ENCODE results near the gene PRKACB.

PRKACB gene

DNA sequence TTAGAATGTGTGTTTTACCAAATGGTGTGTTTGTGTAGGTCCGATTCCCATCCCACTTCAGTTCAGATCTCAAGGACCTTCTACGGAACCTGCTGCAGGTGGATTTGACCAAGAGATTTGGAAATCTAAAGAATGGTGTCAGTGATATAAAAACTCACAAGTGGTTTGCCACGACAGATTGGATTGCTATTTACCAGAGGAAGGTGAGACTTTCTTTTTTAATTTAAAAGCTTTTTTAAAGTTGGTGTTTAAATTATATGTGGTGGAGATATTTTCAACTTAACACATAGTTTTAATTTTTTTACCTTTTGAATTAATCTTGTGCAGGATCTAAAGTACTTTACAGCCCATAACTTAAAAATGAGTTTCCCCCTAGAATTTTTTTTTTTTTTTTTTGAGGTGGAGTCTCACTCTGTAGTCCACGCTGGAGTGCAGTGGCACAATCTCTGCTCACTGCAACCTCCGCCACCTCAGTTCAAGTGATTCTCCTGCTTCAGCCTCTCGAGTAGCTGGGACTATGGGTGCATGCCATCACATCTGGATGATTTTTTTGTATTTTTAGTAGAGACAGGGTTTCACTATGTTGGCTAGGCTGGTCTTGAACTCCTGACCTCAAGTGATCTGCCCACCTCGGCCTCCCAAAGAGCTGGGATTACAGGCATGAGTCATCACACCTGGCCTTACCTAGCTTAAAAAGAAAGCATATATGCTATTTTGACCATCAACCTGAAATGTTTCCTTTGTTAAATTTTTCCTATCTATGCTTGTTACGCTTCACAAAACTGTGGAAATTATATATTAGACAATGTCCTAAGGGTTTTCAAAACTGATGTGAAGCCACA is 70.3 kb downstream of the PRKACB start:
- TF ChIP-seq MAX (IDR thresholded peaks at IDR 0.05) (no peak), CREB1 (IDR thresholded peaks at IDR 0.05; ENCODE audit: low read depth) (no peak), YY1 (IDR thresholded peaks at IDR 0.05; ENCODE audit: low read depth) (no peak), FOXM1 (IDR thresholded peaks at IDR 0.05; ENCODE audit: borderline replicate concordance, low read depth) (no peak), EGR1 (IDR thresholded peaks at IDR 0.05) (no peak)

GRCh38 chr1:84217239-84217638 is 73.2 kb downstream of the PRKACB start:
- TF ChIP-seq EP300 (IDR thresholded peaks at IDR 0.05; ENCODE audit: borderline replicate concordance) (no peak), TEAD4 (IDR thresholded peaks at IDR 0.05) (no peak), TAF1 (IDR thresholded peaks at IDR 0.05; ENCODE audit: low read depth) (no peak), MAX (IDR thresholded peaks at IDR 0.05) (no peak), REST (IDR thresholded peaks at IDR 0.05; ENCODE audit: low read depth) (no peak), YY1 (IDR thresholded peaks at IDR 0.05; ENCODE audit: low read depth) (no peak), EGR1 (IDR thresholded peaks at IDR 0.05) (no peak), USF1 (IDR thresholded peaks at IDR 0.05) (no peak), FOXM1 (IDR thresholded peaks at IDR 0.05; ENCODE audit: borderline replicate concordance, low read depth) (no peak), TCF12 (IDR thresholded peaks at IDR 0.05; ENCODE audit: low read depth) (no peak), CREB1 (IDR thresholded peaks at IDR 0.05; ENCODE audit: low read depth) (no peak), NFIC (IDR thresholded peaks at IDR 0.05) (no peak), RAD21 (IDR thresholded peaks at IDR 0.05; ENCODE audit: low read depth) (no peak), CEBPB (IDR thresholded peaks at IDR 0.05) (no peak), ZBTB7A (IDR thresholded peaks at IDR 0.05; ENCODE audit: low read depth) (no peak)

DNA sequence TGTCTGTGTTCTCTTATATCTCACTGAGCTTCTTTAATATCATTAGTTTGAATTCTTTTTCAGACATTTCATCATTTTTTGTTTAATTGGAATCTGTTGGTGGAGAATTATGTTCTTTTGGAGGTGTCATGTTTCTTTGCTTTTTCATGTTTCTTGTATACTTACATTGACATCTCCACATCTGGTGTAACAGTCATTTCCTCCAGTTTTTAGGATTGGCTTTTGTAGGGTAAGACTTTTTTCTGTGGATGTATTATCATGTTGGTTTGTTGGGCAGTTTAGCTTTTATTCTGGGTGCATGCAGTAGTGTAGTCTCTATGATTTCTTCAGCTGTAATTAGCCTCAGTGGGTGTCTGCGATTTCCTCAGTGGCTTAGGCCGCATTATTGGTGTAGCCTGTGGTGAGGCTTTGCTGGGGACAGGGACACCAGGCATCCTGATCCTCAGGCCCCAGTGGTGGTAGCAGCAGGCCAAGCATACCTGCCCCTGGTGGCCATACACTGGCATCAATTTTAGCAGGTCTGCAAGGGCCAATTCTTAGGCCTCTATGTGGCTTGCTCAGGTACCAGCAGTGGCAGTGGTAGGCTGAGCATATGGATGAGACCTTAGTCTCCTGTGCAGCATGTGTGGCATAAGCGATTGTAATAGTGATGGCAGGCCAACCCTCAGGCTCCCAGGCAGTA is 79.8 kb downstream of the PRKACB start:
- TF ChIP-seq CEBPB (IDR thresholded peaks at IDR 0.05) (no peak), YY1 (IDR thresholded peaks at IDR 0.05; ENCODE audit: low read depth) (no peak), EGR1 (IDR thresholded peaks at IDR 0.05) (no peak), TCF12 (IDR thresholded peaks at IDR 0.05; ENCODE audit: low read depth) (no peak), TEAD4 (IDR thresholded peaks at IDR 0.05) (no peak), RAD21 (IDR thresholded peaks at IDR 0.05; ENCODE audit: low read depth) (no peak), REST (IDR thresholded peaks at IDR 0.05; ENCODE audit: low read depth) (no peak), NFIC (IDR thresholded peaks at IDR 0.05) (no peak), FOXM1 (IDR thresholded peaks at IDR 0.05; ENCODE audit: borderline replicate concordance, low read depth) (no peak), MAX (IDR thresholded peaks at IDR 0.05) (no peak), USF1 (IDR thresholded peaks at IDR 0.05) (no peak), ZBTB7A (IDR thresholded peaks at IDR 0.05; ENCODE audit: low read depth) (no peak), EP300 (IDR thresholded peaks at IDR 0.05; ENCODE audit: borderline replicate concordance) (no peak), TAF1 (IDR thresholded peaks at IDR 0.05; ENCODE audit: low read depth) (no peak), CREB1 (IDR thresholded peaks at IDR 0.05; ENCODE audit: low read depth) (no peak)

DNA sequence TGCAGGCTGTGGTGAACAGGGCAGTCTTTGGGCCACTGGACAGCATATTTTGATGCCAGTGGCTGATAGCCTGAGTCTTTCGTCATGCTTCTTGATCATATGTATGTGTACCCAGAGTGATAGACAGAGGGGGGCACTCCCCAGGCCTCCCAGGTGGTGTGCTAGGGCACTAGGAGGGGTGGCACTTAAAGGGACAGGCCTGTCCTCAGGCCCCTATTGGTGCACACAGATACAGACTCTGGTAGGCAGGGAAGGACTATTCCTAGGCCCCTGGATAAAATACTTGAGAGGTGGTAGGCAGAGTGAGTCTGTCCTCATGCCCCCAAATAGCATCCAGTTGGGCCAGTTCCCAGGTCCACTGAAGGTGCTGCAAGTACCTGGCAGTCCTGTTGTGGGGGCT is 80.8 kb downstream of the PRKACB start:
- TF ChIP-seq FOXM1 (IDR thresholded peaks at IDR 0.05; ENCODE audit: borderline replicate concordance, low read depth): no peak
- no peak for TF ChIP-seq EP300 (IDR thresholded peaks at IDR 0.05; ENCODE audit: borderline replicate concordance)
- no peak for TF ChIP-seq REST (IDR thresholded peaks at IDR 0.05; ENCODE audit: low read depth)
- no peak for TF ChIP-seq ZBTB7A (IDR thresholded peaks at IDR 0.05; ENCODE audit: low read depth)
- no peak for TF ChIP-seq EGR1 (IDR thresholded peaks at IDR 0.05)
- no peak for TF ChIP-seq CREB1 (IDR thresholded peaks at IDR 0.05; ENCODE audit: low read depth)

All from Ishikawa (cell line).